ENCODE results near the gene TPGS1. TPM values are rescaled to one million over a fixed set of nuclear protein-coding genes. Genes with fewer than 3 reads are reported as not detected.

TPGS1 gene
- total RNA-seq, 1 experiment from 2014 or later: 13.8 TPM

- peak within 1 kb of the TSS; percentile 97 for H3K4me3 ChIP-seq
- peaks cover 9% of the 10 kb centered on the region; the same call in 1 of the 2 replicates for H3K36me3 ChIP-seq (ENCODE audit: low read depth)
- H2AFZ ChIP-seq: peak within 1 kb of the TSS; percentile 79
- CTCF ChIA-PET: interaction anchor here (1.5 kb wide), 1 partner anchor 25 kb away, joined by 3 read pairs; no protein-coding TSS in a partner anchor
- peaks cover 49% of the 10 kb centered on the region for H3K4me1 ChIP-seq (replicated peaks; ENCODE audit: insufficient read depth)
- peaks cover 36% of the 10 kb centered on the region for H3K79me2 ChIP-seq (ENCODE audit: low read depth)
- H3K4me2 ChIP-seq: peak within 1 kb of the TSS; percentile 96
- H4K20me1 ChIP-seq (ENCODE audit: insufficient read depth): peaks cover 30% of the 10 kb centered on the region
- H3K9me3 ChIP-seq (ENCODE audit: insufficient read depth, low read depth): no peaks in the 10 kb centered on the region
- TF ChIP-seq CTCF (conservative IDR thresholded peaks at IDR 0.05) (no peak), EZH2 (IDR thresholded peaks at IDR 0.05; ENCODE audit: low read depth) (no peak)
- intact Hi-C loops (cut with micrococcal nuclease; ENCODE audit: unreplicated experiment): loop anchor here (1.0 kb wide), 1 partner anchor 25 kb away; the partner anchor contains the start of gene TPGS1
- POLR2A ChIA-PET (ENCODE audit: unreplicated experiment): interaction anchor here (0.6 kb wide), 1 partner anchor 25 kb away, joined by 7 read pairs; no protein-coding TSS in a partner anchor
- H3F3A ChIP-seq (ENCODE audit: insufficient read depth, low read depth): peaks cover 30% of the 10 kb centered on the region; the same call in 1 of the 2 replicates
- H3K9me2 ChIP-seq (ENCODE audit: insufficient read depth): no peaks in the 10 kb centered on the region
- no peak for DNase-seq
- BruUV-seq (replicated peaks): no TSS peak
- no peaks in the 10 kb centered on the region for H3K27me3 ChIP-seq (ENCODE audit: insufficient read depth, low read depth)
- peak within 1 kb of the TSS; percentile 38 for H3K27ac ChIP-seq
Observed at GRCh38 chr19:531753-532560, 24.7 kb downstream of the TPGS1 start, which contains the start of gene CDC34. CDC34 (plus strand) TSS chr19:531760; CDS start chr19:531932, 172 bp downstream.

DNA sequence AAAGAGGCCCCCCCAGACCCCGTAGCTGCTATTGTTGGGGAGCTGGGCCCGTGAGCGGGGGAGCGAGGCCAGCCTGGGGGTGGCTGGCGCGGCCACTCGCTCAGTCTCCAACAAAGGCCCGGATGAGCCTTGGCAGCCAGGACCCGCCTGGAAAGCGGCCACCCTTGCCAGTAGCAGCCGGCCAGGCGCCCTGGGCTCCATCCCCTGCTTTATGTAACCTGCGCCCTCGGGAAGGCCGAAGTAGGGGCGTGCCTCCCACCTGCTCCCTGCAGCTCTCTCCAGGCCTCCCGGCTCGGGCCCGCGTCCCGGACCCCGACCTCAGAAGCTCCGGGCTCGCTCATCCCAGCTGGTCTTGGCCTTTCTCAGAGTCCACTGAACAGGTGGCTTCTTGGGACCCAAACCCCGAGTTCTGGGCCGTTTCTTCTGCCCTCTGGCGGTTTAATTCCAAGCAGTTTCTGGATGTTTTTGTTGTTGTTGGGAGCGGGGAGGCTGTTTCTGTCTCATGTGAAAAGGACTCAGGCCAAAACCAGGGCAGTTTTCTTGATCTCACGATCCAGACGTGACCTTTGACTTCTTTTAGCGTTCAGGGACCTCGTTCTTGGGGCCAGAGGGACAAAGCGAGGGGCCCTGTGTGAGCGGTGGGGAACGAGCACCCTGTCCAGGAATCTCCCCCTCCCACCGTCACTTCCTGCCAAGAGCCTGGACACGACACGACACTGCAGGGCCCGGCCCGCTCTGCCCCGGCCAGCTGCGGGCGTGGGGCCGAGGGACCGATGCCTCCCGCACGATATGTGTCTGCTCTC, 25.5 kb downstream of the TPGS1 start:
- H3K79me2 ChIP-seq (ENCODE audit: low read depth): peaks cover 36% of the 10 kb centered on the region
- intact Hi-C loops (cut with micrococcal nuclease; ENCODE audit: unreplicated experiment): no loop called here
- BruUV-seq (replicated peaks): TSS peak; percentile 58

More for the DNA sequence above, 25.5 kb downstream of the TPGS1 start:
- peak in 1 of 2 experiments; percentile 47 for DNase-seq
- ChIA-PET CTCF (no interaction called here), POLR2A (ENCODE audit: unreplicated experiment) (no interaction called here)
- Histone ChIP-seq H2AFZ (0 out of 2 replicates have a peak overlapping the region, but pooled peaks have one; percentile 68), H3K9me2 (ENCODE audit: insufficient read depth) (no peaks in the 10 kb centered on the region), H3K36me3 (ENCODE audit: low read depth) (peaks cover 10% of the 10 kb centered on the region; the same call in 1 of the 2 replicates), H4K20me1 (ENCODE audit: insufficient read depth) (peaks cover 33% of the 10 kb centered on the region), H3F3A (ENCODE audit: insufficient read depth, low read depth) (peaks cover 30% of the 10 kb centered on the region; the same call in 1 of the 2 replicates), H3K27ac (peak overlapping the region; percentile 37), H3K4me1 (replicated peaks; ENCODE audit: insufficient read depth) (peaks cover 49% of the 10 kb centered on the region), H3K9me3 (ENCODE audit: insufficient read depth, low read depth) (no peaks in the 10 kb centered on the region), H3K4me2 (peak overlapping the region; percentile 96), H3K27me3 (ENCODE audit: insufficient read depth, low read depth) (no peaks in the 10 kb centered on the region), H3K4me3 (peak overlapping the region; percentile 97)
- peak; percentile 56; the same call in 1 of the 2 replicates for TF ChIP-seq CTCF (conservative IDR thresholded peaks at IDR 0.05)
- TF ChIP-seq EZH2 (IDR thresholded peaks at IDR 0.05; ENCODE audit: low read depth): no peak

Measured in PC-9 (cell line).